ENCODE data around the gene TEDDM1.
"Not testable (repeated sequence)": the region's sequence is repeated elsewhere in the genome, so short reads cannot be mapped to it uniquely, and the experiment has no call there.

TEDDM1 gene

GRCh38 chr1:182400567-182400966, at the start of gene TEDDM1:
TEDDM1 (minus strand) TSS chr1:182400667; CDS start chr1:182400485, 182 bp downstream.
- no peak for DNase-seq

GRCh38 chr1:182450087-182450486, 49.6 kb upstream of the TEDDM1 start, which contains the start of gene RGSL1:
RGSL1 (plus strand) TSS chr1:182450146; CDS start chr1:182450166, 20 bp downstream.
- DNase-seq: no peak

- DNase-seq: no peak
These were observed 47.2 kb upstream of the TEDDM1 start for GRCh38 chr1:182447660-182448059.

GRCh38 chr1:182447124-182447523, 46.7 kb upstream of the TEDDM1 start:
- not testable (repeated sequence) for DNase-seq

- DNase-seq: peak; percentile 11
These were observed 45.7 kb upstream of the TEDDM1 start for GRCh38 chr1:182446033-182446669.

GRCh38 chr1:182444497-182444896, 44.0 kb upstream of the TEDDM1 start:
- DNase-seq: no peak

- DNase-seq: no peak
These were observed 41.9 kb upstream of the TEDDM1 start for GRCh38 chr1:182442333-182442732.

- DNase-seq: no peak
These were observed 41.3 kb upstream of the TEDDM1 start for GRCh38 chr1:182441719-182442118.

- DNase-seq: no peak
These were observed 37.9 kb upstream of the TEDDM1 start for GRCh38 chr1:182438326-182438725.

- DNase-seq: no peak
These were observed 33.1 kb upstream of the TEDDM1 start for GRCh38 chr1:182433580-182433979.

- DNase-seq: no peak
These were observed 30.8 kb upstream of the TEDDM1 start for GRCh38 chr1:182431278-182431677.

GRCh38 chr1:182430263-182431068, 30.0 kb upstream of the TEDDM1 start:
- DNase-seq: peak; percentile 46

- no peak for DNase-seq
These were observed 27.6 kb upstream of the TEDDM1 start for GRCh38 chr1:182428043-182428442.

- no peak for DNase-seq
These were observed 26.3 kb upstream of the TEDDM1 start for GRCh38 chr1:182426442-182427430.

- no peak for DNase-seq
These were observed 15.3 kb upstream of the TEDDM1 start for GRCh38 chr1:182415789-182416188.

GRCh38 chr1:182413969-182414368, 13.5 kb upstream of the TEDDM1 start:
- DNase-seq: no peak

GRCh38 chr1:182413486-182413885, 13.0 kb upstream of the TEDDM1 start:
- no peak for DNase-seq

GRCh38 chr1:182410620-182411273, 10.3 kb upstream of the TEDDM1 start:
- DNase-seq: no peak

- no peak for DNase-seq
These were observed 9.7 kb upstream of the TEDDM1 start for GRCh38 chr1:182410138-182410537.

- DNase-seq: no peak
These were observed 8.1 kb upstream of the TEDDM1 start for GRCh38 chr1:182408435-182409075.

- DNase-seq: no peak
These were observed 7.3 kb upstream of the TEDDM1 start for GRCh38 chr1:182407724-182408123.

- DNase-seq: no peak
These were observed 5.5 kb upstream of the TEDDM1 start for GRCh38 chr1:182406012-182406411.
